Neuronal stem cell (in vitro differentiated cells): Measurements from ENCODE around the gene EIF4E1B.

Source experiments
- DNase-seq: peaks from one replicate; pipeline ENCODE4 v3.0.0-alpha.2; 2013; ENCODE audit warnings: low spot score
- H2AFZ ChIP-seq: one replicate; pipeline ENCODE4 v1.6.1; 2013; ENCODE audit warnings: mild to moderate bottlenecking, low read length, inconsistent platforms
- H2AK5ac ChIP-seq: 2 replicates; pipeline ENCODE4 v1.6.1; 2013; ENCODE audit warnings: low read depth, mild to moderate bottlenecking, inconsistent platforms, low read length, moderate library complexity, mixed read lengths
- H2BK120ac ChIP-seq: 2 replicates; pipeline ENCODE4 v1.6.1; 2013; ENCODE audit warnings: low read depth, mild to moderate bottlenecking, inconsistent platforms, low read length, moderate library complexity, mixed read lengths
- H2BK12ac ChIP-seq: one replicate; pipeline ENCODE4 v1.6.1; 2013; ENCODE audit warnings: low read length, inconsistent platforms
- H2BK15ac ChIP-seq: 2 replicates; pipeline ENCODE4 v1.6.1; 2013; ENCODE audit warnings: mild to moderate bottlenecking, low read length, inconsistent platforms, mixed read lengths
- H2BK5ac ChIP-seq: one replicate; pipeline ENCODE4 v1.6.1; 2013; ENCODE audit warnings: inconsistent platforms, mild to moderate bottlenecking, low read length, moderate library complexity
- H3K14ac ChIP-seq: one replicate; pipeline ENCODE4 v1.6.1; 2013; ENCODE audit warnings: low read length, inconsistent platforms
- H3K18ac ChIP-seq: 2 replicates; pipeline ENCODE4 v1.6.1; 2013; ENCODE audit warnings: low read length, inconsistent platforms
- H3K23ac ChIP-seq: 2 replicates; pipeline ENCODE4 v1.6.1; 2013; ENCODE audit warnings: low read depth, mild to moderate bottlenecking, mixed read lengths, low read length, inconsistent platforms; ENCODE audit not compliant: poor library complexity
- H3K27ac ChIP-seq: replicated peaks from 3 replicates; pipeline ENCODE4 v1.5.1; 2013; ENCODE audit warnings: low read length, inconsistent platforms
- H3K27me3 ChIP-seq, 3 experiments: 2 replicates each; pipeline ENCODE4 v1.6.1; 2013; ENCODE audit warnings: low read length in 3 of 3, mild to moderate bottlenecking in 2 of 3, inconsistent platforms in 1 of 3, low read depth in 1 of 3, mixed read lengths in 1 of 3, moderate library complexity in 1 of 3; ENCODE audit not compliant: control insufficient read depth in 3 of 3, insufficient read depth in 3 of 3
- H3K36me3 ChIP-seq, 2 donors: replicated peaks in 1 of 2; 2 replicates each; pipeline ENCODE4 v1.6.1; 2013; ENCODE audit warnings: low read length in 2 of 2; ENCODE audit not compliant: control insufficient read depth in 2 of 2, insufficient read depth in 2 of 2
- H3K4ac ChIP-seq: 2 replicates; pipeline ENCODE4 v1.6.1; 2013; ENCODE audit warnings: inconsistent platforms, mild to moderate bottlenecking, low read length, moderate library complexity
- H3K4me1 ChIP-seq, 2 donors: 1 replicate in 1 of 2; 2 replicates in 1 of 2; pipeline ENCODE4 v1.6.1; 2013; ENCODE audit warnings: low read length in 2 of 2, low read depth in 1 of 2; ENCODE audit not compliant: control insufficient read depth in 2 of 2, insufficient read depth in 1 of 2
- H3K4me2 ChIP-seq: one replicate; pipeline ENCODE4 v1.6.1; 2013; ENCODE audit warnings: mild to moderate bottlenecking, low read length, inconsistent platforms; ENCODE audit not compliant: insufficient read depth, poor library complexity, severe bottlenecking
- H3K4me3 ChIP-seq, 2 donors: 2 replicates each; pipeline ENCODE4 v1.5.1; 2013; ENCODE audit warnings: low read length in 2 of 2, mild to moderate bottlenecking in 2 of 2, inconsistent platforms in 1 of 2, moderate library complexity in 1 of 2
- H3K79me1 ChIP-seq: one replicate; pipeline ENCODE4 v1.6.1; 2013; ENCODE audit warnings: low read depth, mild to moderate bottlenecking, inconsistent platforms, low read length, moderate library complexity
- H3K9ac ChIP-seq: one replicate; pipeline ENCODE4 v1.6.1; 2013; ENCODE audit warnings: mild to moderate bottlenecking, low read depth, low read length, inconsistent platforms; ENCODE audit not compliant: poor library complexity
- H3K9me3 ChIP-seq, 2 donors: replicated peaks in 1 of 2; 2 replicates each; pipeline versions ENCODE3 to v1.6.1; 2013; ENCODE audit warnings: low read length in 2 of 2, mild to moderate bottlenecking in 2 of 2, inconsistent platforms in 1 of 2, low read depth in 1 of 2, mixed read lengths in 1 of 2, moderate library complexity in 1 of 2; ENCODE audit not compliant: control insufficient read depth in 2 of 2, insufficient read depth in 1 of 2
- H4K8ac ChIP-seq: one replicate; pipeline ENCODE4 v1.6.1; 2013; ENCODE audit warnings: low read depth, mild to moderate bottlenecking, inconsistent platforms, low read length, moderate library complexity
- H4K91ac ChIP-seq: one replicate; pipeline ENCODE4 v1.6.1; 2013; ENCODE audit warnings: low read length, low read depth, mild to moderate bottlenecking, inconsistent platforms; ENCODE audit not compliant: poor library complexity
- WGBS, 2 donors: extraction: QIAGEN DNeasy Blood & Tissue Kit; methylation state at CpG; one replicate each; pipeline ENCODE4 v1.1.7; 2013; ENCODE audit warnings: missing lambda C conversion rate in 2 of 2, mixed read lengths in 1 of 2; ENCODE audit not compliant: insufficient read length in 2 of 2, insufficient replicate concordance in 1 of 2; ENCODE audit errors: extremely low coverage in 2 of 2; 5-methylcytosine and 5-hydroxymethylcytosine counted together

The EIF4E1B gene

GRCh38 chr5:176606875-176607274, 23.6 kb upstream of the EIF4E1B start:
- Histone ChIP-seq H3K14ac (no peak overlapping the region), H3K4me2 (no peak overlapping the region), H3K36me3 (peaks cover 0 to 21% of the 10 kb centered on the region in 2 donors), H3K79me1 (peaks cover 3% of the 10 kb centered on the region), H2BK15ac (no peak overlapping the region), H3K18ac (no peak overlapping the region), H2BK120ac (no peak overlapping the region), H2AK5ac (no peak overlapping the region), H3K27me3 (peaks cover 0 to 9% (median 3%) of the 10 kb centered on the region in 3 experiments), H3K27ac (no peak overlapping the region), H4K91ac (no peak overlapping the region), H2BK12ac (no peak overlapping the region), H3K4me3 (no peak overlapping the region), H3K23ac (no peak overlapping the region), H2AFZ (no peak overlapping the region), H3K4me1 (peaks cover 12 to 13% of the 10 kb centered on the region in 2 donors), H3K4ac (no peak overlapping the region), H2BK5ac (no peak overlapping the region), H4K8ac (no peak overlapping the region), H3K9me3 (no peaks in the 10 kb centered on the region), H3K9ac (no peak overlapping the region)
- no CpG with 5 or more reads among the region's 3 CpGs for WGBS, 2 donors
- DNase-seq, result no peak

GRCh38 chr5:176608142-176608705, 22.3 kb upstream of the EIF4E1B start:
- H3K14ac ChIP-seq, result no peak overlapping the region
- H3K4ac ChIP-seq, result no peak overlapping the region
- no peak overlapping the region for H3K9ac ChIP-seq
- no peak overlapping the region for H2AFZ ChIP-seq
- peaks cover 12 to 13% of the 10 kb centered on the region in 2 donors for H3K4me1 ChIP-seq
- no peak overlapping the region for H2AK5ac ChIP-seq
- H3K27ac ChIP-seq, result no peak overlapping the region
- H3K36me3 ChIP-seq, result peaks cover 0 to 21% of the 10 kb centered on the region in 2 donors
- no peak overlapping the region for H2BK5ac ChIP-seq
- no peak overlapping the region for H3K18ac ChIP-seq
- H2BK15ac ChIP-seq, result no peak overlapping the region
- no peak overlapping the region for H4K91ac ChIP-seq
- no CpG with 5 or more reads among the region's 4 CpGs for WGBS, 2 donors
- no peak overlapping the region for H4K8ac ChIP-seq
- H3K4me2 ChIP-seq, result no peak overlapping the region
- no peaks in the 10 kb centered on the region for H3K9me3 ChIP-seq
- H2BK120ac ChIP-seq, result no peak overlapping the region
- no peak overlapping the region for H2BK12ac ChIP-seq
- no peak for DNase-seq
- peak overlapping the region; percentile 27 to 65 for H3K4me3 ChIP-seq
- peaks cover 3% of the 10 kb centered on the region for H3K79me1 ChIP-seq
- H3K27me3 ChIP-seq, result peaks cover 0 to 14% (median 13%) of the 10 kb centered on the region in 3 experiments
- H3K23ac ChIP-seq, result no peak overlapping the region

GRCh38 chr5:176608937-176609723, 21.3 kb upstream of the EIF4E1B start:
- no CpG with 5 or more reads among the region's 46 CpGs for WGBS, 2 donors
- Histone ChIP-seq H3K23ac (peak overlapping the region; percentile 95), H3K9me3 (no peaks in the 10 kb centered on the region), H3K79me1 (no peaks in the 10 kb centered on the region), H3K4ac (no peak overlapping the region), H2AK5ac (no peak overlapping the region), H2BK120ac (no peak overlapping the region), H3K14ac (no peak overlapping the region), H3K4me3 (peak overlapping the region; percentile 65 to 80), H3K4me1 (peaks cover 10 to 19% of the 10 kb centered on the region in 2 donors), H3K18ac (peak overlapping the region; percentile 89), H4K8ac (no peak overlapping the region), H2BK5ac (no peak overlapping the region), H3K27me3 (peaks cover 0 to 20% (median 13%) of the 10 kb centered on the region in 3 experiments), H2BK15ac (no peak overlapping the region), H3K36me3 (peaks cover 0 to 21% of the 10 kb centered on the region in 2 donors), H4K91ac (no peak overlapping the region), H3K27ac (no peak overlapping the region), H2AFZ (peak overlapping the region; percentile 94), H3K9ac (peak overlapping the region; percentile 92), H2BK12ac (no peak overlapping the region), H3K4me2 (peak overlapping the region; percentile 91)
- DNase-seq, result no peak

GRCh38 chr5:176609724-176610434, 20.6 kb upstream of the EIF4E1B start, which contains the start of gene GPRIN1:
TSS of gene GPRIN1 (minus strand) at chr5:176610156. CDS start at chr5:176599834, 10,322 bp downstream.
- peaks cover 10 to 23% of the 10 kb centered on the region in 2 donors for H3K4me1 ChIP-seq
- H3K27ac ChIP-seq, result no peak within 1 kb of the TSS
- no CpG with 5 or more reads among the region's 101 CpGs for WGBS, 2 donors
- no peak within 1 kb of the TSS for H4K8ac ChIP-seq
- H2AK5ac ChIP-seq, result no peak within 1 kb of the TSS
- no peak within 1 kb of the TSS for H3K4ac ChIP-seq
- H2BK15ac ChIP-seq, result no peak within 1 kb of the TSS
- no peak within 1 kb of the TSS for H2BK5ac ChIP-seq
- H3K79me1 ChIP-seq, result no peaks in the 10 kb centered on the region
- H4K91ac ChIP-seq, result no peak within 1 kb of the TSS
- H3K27me3 ChIP-seq, result peaks cover 0 to 23% (median 13%) of the 10 kb centered on the region in 3 experiments
- H3K36me3 ChIP-seq, result peaks cover 0 to 21% of the 10 kb centered on the region in 2 donors
- H2BK12ac ChIP-seq, result no peak within 1 kb of the TSS
- peak within 1 kb of the TSS; percentile 94 for H2AFZ ChIP-seq
- no peak within 1 kb of the TSS for H2BK120ac ChIP-seq
- peak within 1 kb of the TSS; percentile 65 to 80 for H3K4me3 ChIP-seq
- peak within 1 kb of the TSS; percentile 92 for H3K9ac ChIP-seq
- no peak within 1 kb of the TSS for H3K14ac ChIP-seq
- peak within 1 kb of the TSS; percentile 91 for H3K4me2 ChIP-seq
- peak; percentile 79 for DNase-seq
- H3K9me3 ChIP-seq, result no peaks in the 10 kb centered on the region
- peak within 1 kb of the TSS; percentile 95 for H3K23ac ChIP-seq
- peak within 1 kb of the TSS; percentile 89 for H3K18ac ChIP-seq
